GM15510 (cell line): ENCODE data around the gene TFR2.

Source experiments
- POLR2A ChIP-seq: IDR thresholded peaks from 3 replicates; pipeline ENCODE4 v1.6.1; 2011; ENCODE audit warnings: borderline replicate concordance; ENCODE audit not compliant: insufficient read length; ENCODE audit errors: extremely low read depth

The TFR2 gene

GRCh38 chr7:100582041-100582579 lies 59.2 kb downstream of the TFR2 start:
- no peak for TF ChIP-seq POLR2A

GRCh38 chr7:100580466-100581283 lies 60.7 kb downstream of the TFR2 start:
- no peak for TF ChIP-seq POLR2A

- no peak for TF ChIP-seq POLR2A
Measured at GRCh38 chr7:100578246-100579183, 62.8 kb downstream of the TFR2 start.

- no peak for TF ChIP-seq POLR2A
Measured at GRCh38 chr7:100577507-100577906, 63.8 kb downstream of the TFR2 start.

GRCh38 chr7:100577103-100577502 lies 64.2 kb downstream of the TFR2 start:
- no peak for TF ChIP-seq POLR2A

- TF ChIP-seq POLR2A, result no peak
Measured at GRCh38 chr7:100576384-100576993, 64.9 kb downstream of the TFR2 start.

GRCh38 chr7:100575746-100576383 lies 65.5 kb downstream of the TFR2 start:
- no peak for TF ChIP-seq POLR2A

- TF ChIP-seq POLR2A, result no peak
Measured at GRCh38 chr7:100575206-100575631, 66.1 kb downstream of the TFR2 start.

- TF ChIP-seq POLR2A, result no peak
Measured at GRCh38 chr7:100574362-100575205, 66.8 kb downstream of the TFR2 start.

GRCh38 chr7:100573691-100574361 lies 67.5 kb downstream of the TFR2 start, which contains the start of gene SAP25:
Gene SAP25 (minus strand): TSS chr7:100573900. CDS start chr7:100573742, 158 bp downstream.
- TF ChIP-seq POLR2A, result no peak

- no peak for TF ChIP-seq POLR2A
Measured at GRCh38 chr7:100572949-100573675, 68.2 kb downstream of the TFR2 start.

GRCh38 chr7:100572281-100572948 lies 68.9 kb downstream of the TFR2 start:
- TF ChIP-seq POLR2A, result no peak
